ENCODE measurements around the gene OMA1.

DNA sequence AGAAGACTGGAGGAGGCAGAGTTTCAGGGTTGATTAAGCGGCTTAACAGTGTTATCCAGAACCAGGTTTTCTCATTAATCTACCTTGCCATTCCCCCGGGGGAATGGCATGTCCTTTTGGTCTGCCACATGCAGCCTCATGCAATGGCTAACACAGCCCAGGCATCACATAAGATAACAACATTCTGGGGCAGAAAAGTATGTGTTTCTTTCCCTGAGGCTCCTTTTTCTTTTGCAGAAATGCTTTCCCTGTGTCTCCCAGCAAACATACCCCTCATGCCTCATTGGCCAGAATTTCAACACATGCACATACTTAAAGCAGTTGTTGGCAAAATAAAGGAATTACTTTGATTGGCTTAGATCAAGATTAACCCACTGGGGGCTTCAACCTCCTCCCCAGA, 98.6 kb downstream of the OMA1 start:
- TF ChIP-seq MXI1 (conservative IDR thresholded peaks at IDR 0.05; ENCODE audit: poor library complexity, severe bottlenecking) (no peak), EZH2 (IDR thresholded peaks at IDR 0.05; ENCODE audit: borderline replicate concordance, insufficient read depth, low read length, poor library complexity, severe bottlenecking) (no peak), TAF1 (IDR thresholded peaks at IDR 0.05; ENCODE audit: low read depth) (no peak), RAD21 (conservative IDR thresholded peaks at IDR 0.05) (no peak), EP300 (conservative IDR thresholded peaks at IDR 0.05; ENCODE audit: poor library complexity, severe bottlenecking) (no peak)
- TF ChIP-seq, protein P1, sequence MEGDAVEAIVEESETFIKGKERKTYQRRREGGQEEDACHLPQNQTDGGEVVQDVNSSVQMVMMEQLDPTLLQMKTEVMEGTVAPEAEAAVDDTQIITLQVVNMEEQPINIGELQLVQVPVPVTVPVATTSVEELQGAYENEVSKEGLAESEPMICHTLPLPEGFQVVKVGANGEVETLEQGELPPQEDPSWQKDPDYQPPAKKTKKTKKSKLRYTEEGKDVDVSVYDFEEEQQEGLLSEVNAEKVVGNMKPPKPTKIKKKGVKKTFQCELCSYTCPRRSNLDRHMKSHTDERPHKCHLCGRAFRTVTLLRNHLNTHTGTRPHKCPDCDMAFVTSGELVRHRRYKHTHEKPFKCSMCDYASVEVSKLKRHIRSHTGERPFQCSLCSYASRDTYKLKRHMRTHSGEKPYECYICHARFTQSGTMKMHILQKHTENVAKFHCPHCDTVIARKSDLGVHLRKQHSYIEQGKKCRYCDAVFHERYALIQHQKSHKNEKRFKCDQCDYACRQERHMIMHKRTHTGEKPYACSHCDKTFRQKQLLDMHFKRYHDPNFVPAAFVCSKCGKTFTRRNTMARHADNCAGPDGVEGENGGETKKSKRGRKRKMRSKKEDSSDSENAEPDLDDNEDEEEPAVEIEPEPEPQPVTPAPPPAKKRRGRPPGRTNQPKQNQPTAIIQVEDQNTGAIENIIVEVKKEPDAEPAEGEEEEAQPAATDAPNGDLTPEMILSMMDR (IDR thresholded peaks at IDR 0.05; ENCODE audit: poor library complexity, severe bottlenecking) = no peak
- TF ChIP-seq, protein P2, sequence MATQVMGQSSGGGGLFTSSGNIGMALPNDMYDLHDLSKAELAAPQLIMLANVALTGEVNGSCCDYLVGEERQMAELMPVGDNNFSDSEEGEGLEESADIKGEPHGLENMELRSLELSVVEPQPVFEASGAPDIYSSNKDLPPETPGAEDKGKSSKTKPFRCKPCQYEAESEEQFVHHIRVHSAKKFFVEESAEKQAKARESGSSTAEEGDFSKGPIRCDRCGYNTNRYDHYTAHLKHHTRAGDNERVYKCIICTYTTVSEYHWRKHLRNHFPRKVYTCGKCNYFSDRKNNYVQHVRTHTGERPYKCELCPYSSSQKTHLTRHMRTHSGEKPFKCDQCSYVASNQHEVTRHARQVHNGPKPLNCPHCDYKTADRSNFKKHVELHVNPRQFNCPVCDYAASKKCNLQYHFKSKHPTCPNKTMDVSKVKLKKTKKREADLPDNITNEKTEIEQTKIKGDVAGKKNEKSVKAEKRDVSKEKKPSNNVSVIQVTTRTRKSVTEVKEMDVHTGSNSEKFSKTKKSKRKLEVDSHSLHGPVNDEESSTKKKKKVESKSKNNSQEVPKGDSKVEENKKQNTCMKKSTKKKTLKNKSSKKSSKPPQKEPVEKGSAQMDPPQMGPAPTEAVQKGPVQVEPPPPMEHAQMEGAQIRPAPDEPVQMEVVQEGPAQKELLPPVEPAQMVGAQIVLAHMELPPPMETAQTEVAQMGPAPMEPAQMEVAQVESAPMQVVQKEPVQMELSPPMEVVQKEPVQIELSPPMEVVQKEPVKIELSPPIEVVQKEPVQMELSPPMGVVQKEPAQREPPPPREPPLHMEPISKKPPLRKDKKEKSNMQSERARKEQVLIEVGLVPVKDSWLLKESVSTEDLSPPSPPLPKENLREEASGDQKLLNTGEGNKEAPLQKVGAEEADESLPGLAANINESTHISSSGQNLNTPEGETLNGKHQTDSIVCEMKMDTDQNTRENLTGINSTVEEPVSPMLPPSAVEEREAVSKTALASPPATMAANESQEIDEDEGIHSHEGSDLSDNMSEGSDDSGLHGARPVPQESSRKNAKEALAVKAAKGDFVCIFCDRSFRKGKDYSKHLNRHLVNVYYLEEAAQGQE (IDR thresholded peaks at IDR 0.05; ENCODE audit: borderline replicate concordance) = no peak

All from neural cell (in vitro differentiated cells).